VCaP (cell line): ENCODE measurements around the gene KRT83.
"Not testable (repeated sequence)": the region's sequence is repeated elsewhere in the genome, so short reads cannot be mapped to it uniquely, and the experiment has no call there.

Source experiments
- H3K27ac ChIP-seq: fragments of 450-650 bp; 2 replicates; pipeline ENCODE4 v1.5.1; 2017
- TF ChIP-seq, protein P1 (sequence below): fragments of 450-650 bp; conservative IDR thresholded peaks from 2 replicates; pipeline ENCODE4 v1.5.1; 2017; ENCODE audit warnings: mild to moderate bottlenecking, moderate library complexity

KRT83 gene

DNA sequence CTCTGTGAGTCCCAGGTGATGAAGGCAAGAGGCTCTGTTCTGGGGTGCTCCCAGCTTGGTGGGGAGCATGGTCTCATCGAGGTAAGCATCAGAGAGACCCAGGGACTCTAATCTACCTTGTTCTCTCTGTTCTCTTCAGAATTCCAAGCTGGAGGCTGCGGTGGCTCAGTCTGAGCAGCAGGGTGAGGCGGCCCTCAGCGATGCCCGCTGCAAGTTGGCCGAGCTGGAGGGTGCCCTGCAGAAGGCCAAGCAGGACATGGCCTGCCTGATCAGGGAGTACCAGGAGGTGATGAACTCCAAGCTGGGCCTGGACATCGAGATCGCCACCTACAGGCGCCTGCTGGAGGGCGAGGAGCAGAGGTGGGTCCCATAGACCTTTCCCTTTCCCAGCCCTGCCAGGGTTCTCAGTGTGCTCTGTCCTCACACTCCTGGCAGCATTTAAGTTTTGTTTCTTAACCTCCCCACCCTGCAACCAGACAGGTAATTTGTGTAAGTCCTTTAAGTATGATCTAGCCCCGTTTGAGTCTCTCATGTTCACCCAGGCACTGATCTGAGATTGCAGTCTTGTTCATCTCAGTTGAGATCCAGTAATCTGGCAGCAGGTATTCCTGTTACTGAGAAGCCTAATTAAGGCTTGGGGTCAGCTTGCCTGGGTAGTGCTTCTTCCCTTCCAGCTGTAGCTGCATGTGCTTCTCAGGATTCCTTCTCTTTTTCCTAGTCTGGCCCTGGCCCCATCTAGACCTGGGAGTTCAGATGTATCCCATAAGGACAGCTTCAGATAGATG, 15.1 kb downstream of the KRT83 start:
- no peak overlapping the region for H3K27ac ChIP-seq
- TF ChIP-seq, protein P1, sequence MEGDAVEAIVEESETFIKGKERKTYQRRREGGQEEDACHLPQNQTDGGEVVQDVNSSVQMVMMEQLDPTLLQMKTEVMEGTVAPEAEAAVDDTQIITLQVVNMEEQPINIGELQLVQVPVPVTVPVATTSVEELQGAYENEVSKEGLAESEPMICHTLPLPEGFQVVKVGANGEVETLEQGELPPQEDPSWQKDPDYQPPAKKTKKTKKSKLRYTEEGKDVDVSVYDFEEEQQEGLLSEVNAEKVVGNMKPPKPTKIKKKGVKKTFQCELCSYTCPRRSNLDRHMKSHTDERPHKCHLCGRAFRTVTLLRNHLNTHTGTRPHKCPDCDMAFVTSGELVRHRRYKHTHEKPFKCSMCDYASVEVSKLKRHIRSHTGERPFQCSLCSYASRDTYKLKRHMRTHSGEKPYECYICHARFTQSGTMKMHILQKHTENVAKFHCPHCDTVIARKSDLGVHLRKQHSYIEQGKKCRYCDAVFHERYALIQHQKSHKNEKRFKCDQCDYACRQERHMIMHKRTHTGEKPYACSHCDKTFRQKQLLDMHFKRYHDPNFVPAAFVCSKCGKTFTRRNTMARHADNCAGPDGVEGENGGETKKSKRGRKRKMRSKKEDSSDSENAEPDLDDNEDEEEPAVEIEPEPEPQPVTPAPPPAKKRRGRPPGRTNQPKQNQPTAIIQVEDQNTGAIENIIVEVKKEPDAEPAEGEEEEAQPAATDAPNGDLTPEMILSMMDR: peak; percentile 70

DNA sequence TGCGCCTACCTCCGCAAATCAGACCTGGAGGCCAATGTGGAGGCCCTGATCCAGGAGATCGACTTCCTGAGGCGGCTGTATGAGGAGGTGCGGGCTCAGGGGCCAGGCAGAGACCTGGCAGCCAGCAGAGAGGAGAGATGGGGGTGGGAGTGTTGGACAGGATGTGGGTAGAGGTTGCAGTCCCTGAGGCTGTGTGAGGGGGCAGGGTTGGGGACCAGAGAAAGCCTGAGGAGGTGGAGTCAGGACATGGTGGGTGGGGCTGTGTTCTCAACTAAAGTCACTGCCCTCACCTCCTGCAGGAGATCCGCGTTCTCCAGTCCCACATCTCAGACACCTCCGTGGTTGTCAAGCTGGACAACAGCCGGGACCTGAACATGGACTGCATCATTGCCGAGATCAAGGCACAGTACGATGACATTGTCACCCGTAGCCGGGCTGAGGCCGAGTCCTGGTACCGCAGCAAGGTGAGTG, 16.2 kb downstream of the KRT83 start:
- not testable (repeated sequence) for H3K27ac ChIP-seq

DNA sequence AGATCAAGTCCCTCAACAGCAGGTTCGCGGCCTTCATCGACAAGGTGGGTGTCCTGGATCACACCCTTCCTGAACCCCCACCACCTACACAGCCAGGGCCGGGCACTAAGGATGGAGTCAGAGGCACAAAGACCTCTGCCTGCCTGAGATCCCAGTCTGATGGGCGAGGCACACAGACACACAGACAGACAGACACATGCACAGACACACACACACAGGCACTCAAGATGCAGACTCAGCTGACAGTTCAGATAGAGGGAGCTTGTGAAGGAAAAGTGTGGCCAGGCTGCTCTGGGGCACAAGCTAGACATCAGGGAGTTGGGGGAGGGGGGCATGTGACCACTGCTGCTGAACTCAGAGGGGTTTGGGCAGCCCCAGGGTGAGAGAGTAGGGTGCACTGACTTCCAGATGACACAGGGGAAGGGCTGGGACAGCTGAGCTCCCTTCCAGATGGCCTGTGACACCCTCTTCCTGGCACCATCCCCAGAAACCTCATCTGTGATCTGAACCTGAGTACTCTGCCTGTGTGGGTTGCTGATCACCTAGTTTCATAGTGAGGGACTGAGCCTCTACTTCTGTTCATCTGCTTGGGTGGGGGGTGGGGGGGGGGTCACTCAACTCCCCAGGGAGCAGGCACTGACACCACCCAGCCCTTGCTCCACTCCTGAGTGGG, 18.8 kb downstream of the KRT83 start:
- not testable (repeated sequence) for H3K27ac ChIP-seq

DNA sequence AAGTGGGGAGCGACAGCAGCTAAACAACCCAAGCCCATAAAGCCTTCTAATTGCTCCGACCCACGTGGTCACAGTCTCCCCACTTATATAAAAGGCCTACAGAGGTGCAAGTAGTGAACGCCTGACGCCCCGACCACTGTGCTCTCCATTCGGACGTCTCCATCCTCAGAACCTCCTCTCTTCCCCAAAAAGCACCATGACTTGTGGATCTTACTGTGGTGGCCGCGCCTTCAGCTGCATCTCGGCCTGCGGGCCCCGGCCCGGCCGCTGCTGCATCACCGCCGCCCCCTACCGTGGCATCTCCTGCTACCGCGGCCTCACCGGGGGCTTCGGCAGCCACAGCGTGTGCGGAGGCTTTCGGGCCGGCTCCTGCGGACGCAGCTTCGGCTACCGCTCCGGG, 19.5 kb downstream of the KRT83 start:
- not testable (repeated sequence) for H3K27ac ChIP-seq

DNA sequence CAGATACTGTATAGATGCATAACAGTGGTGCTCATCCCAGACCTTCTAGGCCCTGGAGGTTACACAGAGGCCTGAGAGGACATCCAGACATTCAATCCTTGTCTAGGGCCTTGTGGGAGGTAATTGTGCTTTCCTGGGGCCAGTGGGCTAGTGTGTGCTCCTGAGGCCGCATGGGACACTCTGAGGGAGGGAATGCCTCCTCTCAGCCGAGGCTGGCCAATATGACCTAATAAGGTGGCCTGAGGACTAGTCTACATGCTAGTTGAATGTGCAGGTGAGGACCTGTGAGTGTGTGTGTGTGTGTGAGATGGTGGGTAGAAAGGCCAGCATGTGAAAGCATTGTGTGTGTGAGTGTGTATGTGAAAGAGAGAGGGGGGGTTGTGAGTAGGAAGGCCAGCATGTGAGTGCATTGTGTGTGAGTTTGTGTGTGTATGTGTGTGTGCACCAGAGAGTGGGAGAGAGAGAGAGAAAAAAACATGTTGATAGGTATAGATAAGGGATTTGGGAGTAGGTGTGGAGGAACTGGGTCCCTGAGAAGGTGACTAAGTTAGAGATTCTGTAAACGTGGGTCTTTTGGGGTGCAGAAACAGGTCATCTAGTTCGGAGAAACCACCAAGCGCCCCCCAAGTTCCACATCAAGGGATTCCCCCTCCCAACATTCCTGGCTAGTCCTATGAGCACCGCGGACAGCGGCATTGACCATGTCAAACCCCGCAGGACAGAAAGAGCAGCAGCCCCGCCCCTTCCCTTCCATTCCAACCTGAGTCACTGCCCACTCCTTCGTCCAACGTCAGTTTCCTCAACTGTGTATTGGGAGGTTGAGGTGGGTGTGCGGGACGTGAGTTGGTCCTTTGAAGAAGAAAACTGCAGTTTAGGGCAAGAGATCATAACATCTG, 20.2 kb downstream of the KRT83 start:
- H3K27ac ChIP-seq: no peak overlapping the region
- TF ChIP-seq, protein P1: no peak

DNA sequence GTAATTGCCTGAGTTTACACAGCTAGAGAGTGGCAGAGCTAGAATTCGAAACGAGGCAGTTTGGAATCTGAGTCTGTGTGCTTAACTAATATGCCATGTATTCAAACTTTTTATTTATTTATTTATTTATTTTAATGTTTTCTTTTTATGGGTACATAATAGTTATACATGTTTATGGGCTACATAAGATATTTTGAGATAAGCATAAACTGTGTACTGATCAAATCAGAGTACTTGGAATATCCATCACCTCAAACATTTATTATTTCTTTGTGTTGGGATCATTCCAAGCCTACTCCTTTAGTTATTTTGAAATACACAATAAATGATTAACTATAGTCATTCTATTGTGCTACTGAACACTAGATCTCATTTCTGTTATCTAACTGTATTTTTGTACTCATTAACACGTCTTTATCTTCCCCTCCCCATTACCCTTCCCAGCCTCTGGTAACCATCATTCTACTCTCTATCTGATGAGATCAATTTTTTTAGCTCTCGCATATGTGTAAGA, 22.5 kb downstream of the KRT83 start:
- TF ChIP-seq, protein P1: no peak
- no peak overlapping the region for H3K27ac ChIP-seq

DNA sequence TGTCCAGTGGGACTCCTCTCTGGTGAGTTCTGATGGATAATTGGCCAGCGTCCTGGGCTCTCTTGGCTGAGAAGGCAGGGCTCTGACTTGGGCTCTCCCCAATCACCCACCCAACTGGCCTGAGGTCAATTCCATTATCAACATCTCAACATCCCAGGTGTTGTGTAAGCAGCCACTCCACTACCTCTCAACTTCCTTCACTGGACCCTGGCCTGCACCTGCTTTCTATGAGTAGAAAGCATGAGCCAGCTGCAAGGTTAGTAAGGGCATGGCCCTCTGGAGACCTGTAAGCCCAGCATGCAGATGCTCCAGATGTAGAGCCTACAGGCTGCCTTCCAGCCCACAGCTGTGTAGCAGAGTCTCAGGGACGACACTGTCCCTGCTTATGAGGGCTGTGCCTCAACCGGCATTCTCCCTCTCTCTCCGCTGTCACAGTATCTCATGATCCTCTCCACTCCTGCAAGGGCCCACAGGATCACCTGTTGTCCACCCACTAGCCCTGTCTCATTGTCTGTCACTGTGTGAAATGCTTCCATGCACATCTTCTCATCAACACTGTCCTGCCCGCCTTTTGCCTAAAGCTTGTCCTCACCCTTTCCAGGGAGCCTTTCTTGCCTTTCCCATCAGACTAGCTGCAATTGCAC, 24.5 kb downstream of the KRT83 start:
- H3K27ac ChIP-seq: no peak overlapping the region
- TF ChIP-seq, protein P1: no peak

DNA sequence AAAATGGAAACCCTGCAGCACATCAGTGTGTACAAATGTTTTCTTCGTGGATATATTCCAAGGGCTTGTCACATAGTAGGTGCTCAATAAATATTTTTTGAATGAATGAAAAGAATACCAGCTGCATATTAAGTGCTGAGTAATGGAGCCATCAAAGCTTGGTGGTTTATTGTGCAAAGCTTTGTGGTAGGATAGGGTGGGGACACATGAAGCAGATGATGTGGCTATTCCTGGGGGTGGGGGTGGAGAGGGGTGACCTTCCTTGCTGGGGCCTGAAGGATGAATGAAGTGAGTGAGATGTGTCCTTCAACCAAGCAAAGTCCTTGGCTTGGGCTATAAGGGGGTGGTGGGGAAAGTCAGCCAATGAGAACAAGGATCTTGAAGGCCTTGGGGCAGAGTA, 25.5 kb downstream of the KRT83 start:
- TF ChIP-seq, protein P1: no peak
- H3K27ac ChIP-seq: no peak overlapping the region
